MM.1S (cell line): ENCODE data around the gene FAM117A.

Experiments
- CTCF ChIP-seq: fragments of 300-600 bp; sonication (generic); IDR thresholded peaks from 2 replicates; pipeline ENCODE4 v1.5.1; 2016; ENCODE audit warnings: antibody characterized with exemption, low read length, mixed read lengths
- EZH2 ChIP-seq: fragments of 300-600 bp; sonication (generic); optimal IDR thresholded peaks from 2 replicates; pipeline ENCODE3; 2017; ENCODE audit warnings: low read depth, mild to moderate bottlenecking, antibody characterized with exemption, low read length, mixed read lengths

GRCh38 chr17:49795372-49795771 is 31.4 kb upstream of the FAM117A start:
- TF ChIP-seq CTCF (no peak), EZH2 (no peak)
